Lung microvascular endothelial cell (primary cell): ENCODE results near the gene GABPB2. TPM values are rescaled to one million over a fixed set of nuclear protein-coding genes. Genes with fewer than 3 reads are reported as not detected.

ENCODE experiments used
- DNase-seq, 2 donors: peaks; one replicate each; pipeline versions ENCODE4 v3.0.0 to v3.0.0-alpha.2; 2010; ENCODE audit warnings: low read depth in 2 of 2
- total RNA-seq: library from RNA; depleted of rRNA; stranded (reverse); fragments of >200 nt; gene quantifications from 2 replicates; pipeline ENCODE4 v1.2.1, GENCODE V29; 2014

The GABPB2 gene
- total RNA-seq, 1 donor from 2014 or later: 5.4 TPM

- peak; percentile 27 to 56 for DNase-seq
Measured at GRCh38 chr1:151060007-151060656, 10.4 kb upstream of the GABPB2 start, which contains the start of gene MLLT11. MLLT11 (plus strand) TSS chr1:151060397; CDS start chr1:151067225, 6,828 bp downstream.

GRCh38 chr1:151060657-151061421 lies 9.7 kb upstream of the GABPB2 start:
- DNase-seq: peak in 1 of 2 donors; percentile 14

GRCh38 chr1:151061704-151062103 lies 8.9 kb upstream of the GABPB2 start:
- no peak for DNase-seq

GRCh38 chr1:151062741-151063371 lies 7.7 kb upstream of the GABPB2 start:
- DNase-seq: peak in 1 of 2 donors; percentile 66

GRCh38 chr1:151065089-151065645 lies 5.4 kb upstream of the GABPB2 start:
- no peak for DNase-seq

GRCh38 chr1:151067185-151067584 lies 3.4 kb upstream of the GABPB2 start:
- no peak for DNase-seq

GRCh38 chr1:151069103-151069486 lies 1.5 kb upstream of the GABPB2 start:
- no peak for DNase-seq

GRCh38 chr1:151072224-151072623 lies 1.7 kb downstream of the GABPB2 start:
- DNase-seq: no peak

- no peak for DNase-seq
Measured at GRCh38 chr1:151085953-151086559, 15.5 kb downstream of the GABPB2 start.

- DNase-seq: peak in 1 of 2 donors; percentile 3
Measured at GRCh38 chr1:151097426-151097825, 26.9 kb downstream of the GABPB2 start.

GRCh38 chr1:151098126-151098525 lies 27.6 kb downstream of the GABPB2 start:
- no peak for DNase-seq

- no peak for DNase-seq
Measured at GRCh38 chr1:151104630-151105029, 34.1 kb downstream of the GABPB2 start.

- peak; percentile 75 to 83 for DNase-seq
Measured at GRCh38 chr1:151106894-151107293, 36.3 kb downstream of the GABPB2 start.

GRCh38 chr1:151108331-151108730 lies 37.8 kb downstream of the GABPB2 start:
- no peak for DNase-seq

- no peak for DNase-seq
Measured at GRCh38 chr1:151113877-151114276, 43.3 kb downstream of the GABPB2 start.

GRCh38 chr1:151124763-151125403 lies 54.3 kb downstream of the GABPB2 start:
- DNase-seq: peak in 1 of 2 donors; percentile 27

GRCh38 chr1:151128800-151129199 lies 58.2 kb downstream of the GABPB2 start:
- DNase-seq: no peak

- DNase-seq: peak; percentile 77 to 93
Measured at GRCh38 chr1:151130987-151131586, 60.5 kb downstream of the GABPB2 start.

- no peak for DNase-seq
Measured at GRCh38 chr1:151131701-151132334, 61.3 kb downstream of the GABPB2 start.

GRCh38 chr1:151132335-151133017 lies 61.9 kb downstream of the GABPB2 start:
- DNase-seq: no peak
